ENCODE data around the gene ZNF611. TPM values are rescaled to one million over a fixed set of nuclear protein-coding genes. Genes with fewer than 3 reads are reported as not detected.
"Not testable (repeated sequence)": the region's sequence is repeated elsewhere in the genome, so short reads cannot be mapped to it uniquely, and the experiment has no call there.

Gene ZNF611
- polyA plus RNA-seq, 1 of the 3 experiments (the other 2 are of a cell fraction) = 2.6 TPM

DNA sequence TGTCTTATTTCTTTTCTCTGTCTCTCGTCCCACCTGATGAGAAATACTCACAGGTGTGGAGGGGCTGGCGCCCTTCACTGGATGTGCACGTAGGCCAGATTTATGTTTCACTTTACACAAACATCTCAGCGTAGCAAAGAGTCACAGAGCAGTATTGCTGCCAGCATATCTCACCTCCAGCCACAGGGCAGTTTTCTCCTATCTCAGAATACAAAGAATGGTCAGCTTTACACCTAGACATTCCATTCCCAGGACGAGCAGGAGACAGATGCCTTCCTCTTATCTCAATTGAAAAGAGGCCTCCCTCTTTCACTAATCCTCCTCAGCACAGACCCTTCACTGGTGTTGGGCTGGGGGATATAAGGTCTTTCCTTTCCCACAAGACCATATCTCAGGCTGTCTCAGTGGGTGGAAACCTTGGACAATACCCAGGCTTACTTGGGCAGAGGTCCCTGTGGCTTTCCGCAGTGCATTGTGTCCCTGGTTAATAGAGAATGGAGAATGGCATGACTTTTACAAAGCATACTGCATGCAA, 7.2 kb upstream of the ZNF611 start:
- Histone ChIP-seq H3K36me3 (replicated peaks in 1 of 2; ENCODE audit: control insufficient read depth in 1 of 2, insufficient read depth in 2 of 2, low read length in 1 of 2) (no peaks in the 10 kb centered on the region), H3K27ac (ENCODE audit: low read depth in 2 of 2, low read length in 1 of 2) (no peak overlapping the region), H3K79me2 (ENCODE audit: insufficient read depth) (no peaks in the 10 kb centered on the region), H3K9ac (no peak overlapping the region), H2AFZ (ENCODE audit: low read depth) (no peak overlapping the region), H3K9me3 (no peaks in the 10 kb centered on the region), H4K20me1 (ENCODE audit: insufficient read depth) (no peaks in the 10 kb centered on the region), H3F3A (replicated peaks; ENCODE audit: insufficient read depth) (no peaks in the 10 kb centered on the region), H3K4me2 (no peak overlapping the region), H3K9me2 (no peaks in the 10 kb centered on the region), H3K4me1 (ENCODE audit: control insufficient read depth in 1 of 2, insufficient read depth in 2 of 2, low read depth in 1 of 2, low read length in 1 of 2) (no peaks in the 10 kb centered on the region; a peak in 1 of 4 replicates), H3K27me3 (ENCODE audit: insufficient read depth) (no peaks in the 10 kb centered on the region), H3K4me3 (ENCODE audit: low read depth in 2 of 2, low read length in 1 of 2) (no peak overlapping the region)
- no peak for DNase-seq
- ChIA-PET POLR2A (no interaction called here), CTCF (no interaction called here)
- WGBS (ENCODE audit: low lambda C conversion rate) = 42% methylated on average over 5 of the region's 6 CpGs
- TF ChIP-seq NFIC (IDR thresholded peaks at IDR 0.05; ENCODE audit: borderline replicate concordance) (no peak), TCF12 (IDR thresholded peaks at IDR 0.05) (no peak), SMC3 (IDR thresholded peaks at IDR 0.05; ENCODE audit: low read depth, low read length) (no peak), RFX5 (IDR thresholded peaks at IDR 0.05; ENCODE audit: low read length) (no peak), YY1 (IDR thresholded peaks at IDR 0.05; ENCODE audit: low read depth) (no peak), TEAD4 (IDR thresholded peaks at IDR 0.05; ENCODE audit: borderline replicate concordance, insufficient read depth) (no peak), RCOR1 (IDR thresholded peaks at IDR 0.05; ENCODE audit: low read length) (no peak), MXI1 (IDR thresholded peaks at IDR 0.05; ENCODE audit: low read depth, low read length) (no peak), JUND (IDR thresholded peaks at IDR 0.05) (no peak), ELF1 (IDR thresholded peaks at IDR 0.05) (no peak), MEF2A (IDR thresholded peaks at IDR 0.05; ENCODE audit: borderline replicate concordance, low read depth) (no peak), FOSL2 (IDR thresholded peaks at IDR 0.05; ENCODE audit: borderline replicate concordance, low read depth) (no peak), RAD21 (IDR thresholded peaks at IDR 0.05; ENCODE audit: low read length) (no peak), NRF1 (IDR thresholded peaks at IDR 0.05; ENCODE audit: low read depth, low read length) (no peak), FOXJ3 (CRISPR knock-in tag; IDR thresholded peaks at IDR 0.05) (no peak)
- TF ChIP-seq, protein P1, sequence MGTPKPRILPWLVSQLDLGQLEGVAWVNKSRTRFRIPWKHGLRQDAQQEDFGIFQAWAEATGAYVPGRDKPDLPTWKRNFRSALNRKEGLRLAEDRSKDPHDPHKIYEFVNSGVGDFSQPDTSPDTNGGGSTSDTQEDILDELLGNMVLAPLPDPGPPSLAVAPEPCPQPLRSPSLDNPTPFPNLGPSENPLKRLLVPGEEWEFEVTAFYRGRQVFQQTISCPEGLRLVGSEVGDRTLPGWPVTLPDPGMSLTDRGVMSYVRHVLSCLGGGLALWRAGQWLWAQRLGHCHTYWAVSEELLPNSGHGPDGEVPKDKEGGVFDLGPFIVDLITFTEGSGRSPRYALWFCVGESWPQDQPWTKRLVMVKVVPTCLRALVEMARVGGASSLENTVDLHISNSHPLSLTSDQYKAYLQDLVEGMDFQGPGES (IDR thresholded peaks at IDR 0.05; ENCODE audit: low read depth, low read length) = no peak
- TF ChIP-seq, protein P2, sequence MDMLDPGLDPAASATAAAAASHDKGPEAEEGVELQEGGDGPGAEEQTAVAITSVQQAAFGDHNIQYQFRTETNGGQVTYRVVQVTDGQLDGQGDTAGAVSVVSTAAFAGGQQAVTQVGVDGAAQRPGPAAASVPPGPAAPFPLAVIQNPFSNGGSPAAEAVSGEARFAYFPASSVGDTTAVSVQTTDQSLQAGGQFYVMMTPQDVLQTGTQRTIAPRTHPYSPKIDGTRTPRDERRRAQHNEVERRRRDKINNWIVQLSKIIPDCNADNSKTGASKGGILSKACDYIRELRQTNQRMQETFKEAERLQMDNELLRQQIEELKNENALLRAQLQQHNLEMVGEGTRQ (IDR thresholded peaks at IDR 0.05; ENCODE audit: borderline replicate concordance, low read depth, low read length) = no peak
- TF ChIP-seq, protein P3, sequence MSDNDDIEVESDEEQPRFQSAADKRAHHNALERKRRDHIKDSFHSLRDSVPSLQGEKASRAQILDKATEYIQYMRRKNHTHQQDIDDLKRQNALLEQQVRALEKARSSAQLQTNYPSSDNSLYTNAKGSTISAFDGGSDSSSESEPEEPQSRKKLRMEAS (IDR thresholded peaks at IDR 0.05; ENCODE audit: low read depth) = no peak
- TF ChIP-seq, protein P4, sequence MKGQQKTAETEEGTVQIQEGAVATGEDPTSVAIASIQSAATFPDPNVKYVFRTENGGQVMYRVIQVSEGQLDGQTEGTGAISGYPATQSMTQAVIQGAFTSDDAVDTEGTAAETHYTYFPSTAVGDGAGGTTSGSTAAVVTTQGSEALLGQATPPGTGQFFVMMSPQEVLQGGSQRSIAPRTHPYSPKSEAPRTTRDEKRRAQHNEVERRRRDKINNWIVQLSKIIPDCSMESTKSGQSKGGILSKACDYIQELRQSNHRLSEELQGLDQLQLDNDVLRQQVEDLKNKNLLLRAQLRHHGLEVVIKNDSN (IDR thresholded peaks at IDR 0.05; ENCODE audit: borderline replicate concordance, low read depth) = no peak
- TF ChIP-seq, protein P5, sequence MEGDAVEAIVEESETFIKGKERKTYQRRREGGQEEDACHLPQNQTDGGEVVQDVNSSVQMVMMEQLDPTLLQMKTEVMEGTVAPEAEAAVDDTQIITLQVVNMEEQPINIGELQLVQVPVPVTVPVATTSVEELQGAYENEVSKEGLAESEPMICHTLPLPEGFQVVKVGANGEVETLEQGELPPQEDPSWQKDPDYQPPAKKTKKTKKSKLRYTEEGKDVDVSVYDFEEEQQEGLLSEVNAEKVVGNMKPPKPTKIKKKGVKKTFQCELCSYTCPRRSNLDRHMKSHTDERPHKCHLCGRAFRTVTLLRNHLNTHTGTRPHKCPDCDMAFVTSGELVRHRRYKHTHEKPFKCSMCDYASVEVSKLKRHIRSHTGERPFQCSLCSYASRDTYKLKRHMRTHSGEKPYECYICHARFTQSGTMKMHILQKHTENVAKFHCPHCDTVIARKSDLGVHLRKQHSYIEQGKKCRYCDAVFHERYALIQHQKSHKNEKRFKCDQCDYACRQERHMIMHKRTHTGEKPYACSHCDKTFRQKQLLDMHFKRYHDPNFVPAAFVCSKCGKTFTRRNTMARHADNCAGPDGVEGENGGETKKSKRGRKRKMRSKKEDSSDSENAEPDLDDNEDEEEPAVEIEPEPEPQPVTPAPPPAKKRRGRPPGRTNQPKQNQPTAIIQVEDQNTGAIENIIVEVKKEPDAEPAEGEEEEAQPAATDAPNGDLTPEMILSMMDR (IDR thresholded peaks at IDR 0.05) = no peak

DNA sequence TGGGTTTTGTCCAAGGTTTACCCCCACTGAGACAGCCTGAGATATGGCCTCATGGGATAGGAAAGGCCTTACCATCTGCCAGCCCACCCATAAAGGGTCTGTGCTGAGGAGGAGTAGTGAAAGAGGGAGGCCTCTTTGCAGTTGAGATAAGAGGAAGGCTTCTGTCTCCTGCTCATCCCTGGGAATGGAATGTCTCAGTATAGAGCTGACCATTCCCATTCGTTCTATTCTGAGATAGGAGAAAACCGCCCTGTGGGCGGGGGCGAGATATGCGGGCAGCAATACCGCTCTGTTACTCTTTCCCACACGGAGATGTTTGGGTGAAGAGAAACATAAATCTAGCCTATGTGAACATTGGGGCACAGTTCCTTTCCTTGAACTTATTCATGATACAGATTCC, 6.5 kb upstream of the ZNF611 start:
- POLR2A ChIA-PET; DNase-seq; H3K9me3 ChIP-seq; H4K20me1 ChIP-seq (ENCODE audit: insufficient read depth); H3K79me2 ChIP-seq (ENCODE audit: insufficient read depth); H3K4me2 ChIP-seq; H3K4me3 ChIP-seq (ENCODE audit: low read depth in 2 of 2, low read length in 1 of 2); CTCF ChIA-PET; H3K4me1 ChIP-seq (ENCODE audit: control insufficient read depth in 1 of 2, insufficient read depth in 2 of 2, low read depth in 1 of 2, low read length in 1 of 2); H3K36me3 ChIP-seq (replicated peaks in 1 of 2; ENCODE audit: control insufficient read depth in 1 of 2, insufficient read depth in 2 of 2, low read length in 1 of 2); H3F3A ChIP-seq (replicated peaks; ENCODE audit: insufficient read depth); H3K9ac ChIP-seq; H3K27me3 ChIP-seq (ENCODE audit: insufficient read depth); H3K9me2 ChIP-seq; H3K27ac ChIP-seq (ENCODE audit: low read depth in 2 of 2, low read length in 1 of 2); H2AFZ ChIP-seq (ENCODE audit: low read depth): not testable (repeated sequence)
- 64% methylated on average over 6 of the region's 7 CpGs for WGBS (ENCODE audit: low lambda C conversion rate)

Data from SK-N-SH (cell line).